Smooth muscle cell (in vitro differentiated cells): Measurements from ENCODE around the gene SSBP3. TPM values are rescaled to one million over a fixed set of nuclear protein-coding genes. Genes with fewer than 3 reads are reported as not detected.
"Not testable (repeated sequence)": the region's sequence is repeated elsewhere in the genome, so short reads cannot be mapped to it uniquely, and the experiment has no call there.

ENCODE experiments used
- DNase-seq: peaks from one replicate; lab custom pipeline; 2025; ENCODE audit not compliant: unreplicated experiment; lab: John Stamatoyannopoulos, UW
- H2AFZ ChIP-seq: fragments of 200-600 bp; sonication (generic); 2 replicates; pipeline ENCODE4 v1.6.0; 2016; ENCODE audit warnings: antibody characterized with exemption, low read depth, mild to moderate bottlenecking
- H3F3A ChIP-seq: fragments of 200-600 bp; sonication (generic); 2 replicates; pipeline ENCODE4 v1.6.0; 2017; ENCODE audit warnings: antibody characterized with exemption, low read depth
- H3K27ac ChIP-seq: fragments of 200-600 bp; sonication (generic); 2 replicates; pipeline ENCODE4 v1.5.1; 2016; ENCODE audit warnings: low read depth, mild to moderate bottlenecking
- H3K27me3 ChIP-seq: fragments of 200-600 bp; sonication (generic); 2 replicates; pipeline ENCODE4 v1.6.1; 2016; ENCODE audit warnings: low read depth, mild to moderate bottlenecking
- H3K36me3 ChIP-seq: fragments of 200-600 bp; sonication (generic); 2 replicates; pipeline ENCODE4 v1.5.1; 2016; ENCODE audit warnings: low read depth
- H3K4me1 ChIP-seq: fragments of 200-600 bp; sonication (generic); 2 replicates; pipeline ENCODE4 v1.5.1; 2016; ENCODE audit warnings: low read depth
- H3K4me2 ChIP-seq: fragments of 200-600 bp; sonication (generic); 2 replicates; pipeline ENCODE4 v1.6.0; 2016; ENCODE audit warnings: mild to moderate bottlenecking
- H3K4me3 ChIP-seq: fragments of 200-600 bp; sonication (generic); 2 replicates; pipeline ENCODE4 v1.5.1; 2016; ENCODE audit warnings: mild to moderate bottlenecking
- H3K79me2 ChIP-seq: fragments of 200-600 bp; sonication (generic); 2 replicates; pipeline ENCODE4 v1.6.0; 2016; ENCODE audit warnings: low read depth, mild to moderate bottlenecking
- H3K9ac ChIP-seq: fragments of 200-600 bp; sonication (generic); 2 replicates; pipeline ENCODE4 v1.6.0; 2016; ENCODE audit warnings: low read depth
- H3K9me3 ChIP-seq: fragments of 200-600 bp; sonication (generic); replicated peaks from 2 replicates; pipeline ENCODE4 v1.5.1; 2016; ENCODE audit warnings: low read depth
- H4K20me1 ChIP-seq: fragments of 200-600 bp; sonication (generic); 2 replicates; pipeline ENCODE4 v1.6.0; 2016; ENCODE audit warnings: low read depth
- WGBS: methylation state at CpG from one replicate; pipeline ENCODE4 v1.1.7; 2016; ENCODE audit warnings: low lambda C conversion rate; 5-methylcytosine and 5-hydroxymethylcytosine counted together
- polyA plus RNA-seq: library from polyadenylated mRNA; unstranded; fragments of >200 nt; fragmentation: Nextera tagmentation; extraction: Ambion mirVana; gene quantifications from 2 replicates; pipeline ENCODE4 v1.2.1, GENCODE V29; 2016
- total RNA-seq: library from RNA; depleted of rRNA; stranded (reverse); fragments of >200 nt; gene quantifications from 2 replicates; pipeline ENCODE4 v1.2.3, GENCODE V29; 2014
- TF ChIP-seq, protein P1 (sequence below): fragments of 200-600 bp; sonication (generic); IDR thresholded peaks from 2 replicates; pipeline ENCODE4 v1.5.1; 2017; ENCODE audit warnings: borderline replicate concordance, mild to moderate bottlenecking, antibody characterized with exemption; ENCODE audit not compliant: insufficient read depth, poor library complexity, severe bottlenecking

The SSBP3 gene
- total and polyA plus RNA-seq, 2 experiments from 2014 or later = 26.5 to 30.1 TPM

DNA sequence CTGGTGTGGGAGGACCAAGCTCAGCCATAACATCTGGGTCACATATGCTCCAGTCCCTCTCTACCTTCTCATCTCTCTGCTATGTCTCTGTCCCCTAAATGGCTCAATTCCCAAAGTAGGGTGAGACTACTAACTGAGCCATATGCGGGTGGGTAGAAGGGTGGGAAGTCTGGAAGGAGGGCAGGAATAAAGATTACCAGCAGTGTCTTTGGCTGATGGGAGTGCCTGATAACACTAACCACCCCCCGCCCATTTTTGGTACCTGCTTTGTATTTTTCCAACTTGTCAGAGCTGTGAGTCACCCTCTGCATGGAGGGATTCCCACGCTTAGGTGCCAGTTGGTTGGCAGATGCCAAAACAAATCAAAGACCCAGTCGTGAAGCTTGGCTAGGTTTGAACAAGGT, 14.9 kb upstream of the SSBP3 start:
- Histone ChIP-seq H3K9ac (no peak overlapping the region), H3K9me3 (no peaks in the 10 kb centered on the region), H3K36me3 (no peaks in the 10 kb centered on the region), H3K4me1 (no peaks in the 10 kb centered on the region), H3K4me2 (no peak overlapping the region), H4K20me1 (no peaks in the 10 kb centered on the region), H3F3A (no peaks in the 10 kb centered on the region), H2AFZ (no peak overlapping the region), H3K27me3 (no peaks in the 10 kb centered on the region), H3K4me3 (no peak overlapping the region), H3K27ac (no peak overlapping the region), H3K79me2 (no peaks in the 10 kb centered on the region)
- DNase-seq = no peak
- TF ChIP-seq, protein P1, sequence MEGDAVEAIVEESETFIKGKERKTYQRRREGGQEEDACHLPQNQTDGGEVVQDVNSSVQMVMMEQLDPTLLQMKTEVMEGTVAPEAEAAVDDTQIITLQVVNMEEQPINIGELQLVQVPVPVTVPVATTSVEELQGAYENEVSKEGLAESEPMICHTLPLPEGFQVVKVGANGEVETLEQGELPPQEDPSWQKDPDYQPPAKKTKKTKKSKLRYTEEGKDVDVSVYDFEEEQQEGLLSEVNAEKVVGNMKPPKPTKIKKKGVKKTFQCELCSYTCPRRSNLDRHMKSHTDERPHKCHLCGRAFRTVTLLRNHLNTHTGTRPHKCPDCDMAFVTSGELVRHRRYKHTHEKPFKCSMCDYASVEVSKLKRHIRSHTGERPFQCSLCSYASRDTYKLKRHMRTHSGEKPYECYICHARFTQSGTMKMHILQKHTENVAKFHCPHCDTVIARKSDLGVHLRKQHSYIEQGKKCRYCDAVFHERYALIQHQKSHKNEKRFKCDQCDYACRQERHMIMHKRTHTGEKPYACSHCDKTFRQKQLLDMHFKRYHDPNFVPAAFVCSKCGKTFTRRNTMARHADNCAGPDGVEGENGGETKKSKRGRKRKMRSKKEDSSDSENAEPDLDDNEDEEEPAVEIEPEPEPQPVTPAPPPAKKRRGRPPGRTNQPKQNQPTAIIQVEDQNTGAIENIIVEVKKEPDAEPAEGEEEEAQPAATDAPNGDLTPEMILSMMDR = no peak
- 64% methylated on average over 4 of the region's 4 CpGs for WGBS

DNA sequence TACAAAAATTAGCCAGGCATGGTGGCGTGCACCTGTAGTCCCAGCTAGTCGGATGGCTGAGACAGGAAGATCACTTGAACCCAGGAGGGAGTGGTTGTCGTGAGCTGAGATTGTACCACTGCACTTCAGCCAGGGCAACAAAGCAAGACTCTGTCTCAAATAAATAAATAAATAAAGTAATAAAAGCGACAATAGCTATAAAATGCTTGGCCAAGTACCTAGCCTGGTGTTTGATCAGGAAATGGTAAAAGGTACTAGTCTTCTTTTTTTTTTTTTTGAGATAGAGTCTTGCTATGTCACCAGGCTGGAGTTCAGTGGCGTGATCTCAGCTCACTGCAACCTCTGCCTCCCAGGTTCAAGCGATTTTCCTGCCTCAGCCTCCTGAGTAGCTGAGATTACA, 12.4 kb upstream of the SSBP3 start:
- H3K36me3 ChIP-seq, DNase-seq, H3K9me3 ChIP-seq, H2AFZ ChIP-seq, H3F3A ChIP-seq, H3K9ac ChIP-seq, H3K27me3 ChIP-seq, H3K4me2 ChIP-seq, H4K20me1 ChIP-seq, H3K4me3 ChIP-seq, H3K4me1 ChIP-seq, H3K79me2 ChIP-seq, H3K27ac ChIP-seq: not testable (repeated sequence)
- 97% methylated on average over 6 of the region's 6 CpGs for WGBS

DNA sequence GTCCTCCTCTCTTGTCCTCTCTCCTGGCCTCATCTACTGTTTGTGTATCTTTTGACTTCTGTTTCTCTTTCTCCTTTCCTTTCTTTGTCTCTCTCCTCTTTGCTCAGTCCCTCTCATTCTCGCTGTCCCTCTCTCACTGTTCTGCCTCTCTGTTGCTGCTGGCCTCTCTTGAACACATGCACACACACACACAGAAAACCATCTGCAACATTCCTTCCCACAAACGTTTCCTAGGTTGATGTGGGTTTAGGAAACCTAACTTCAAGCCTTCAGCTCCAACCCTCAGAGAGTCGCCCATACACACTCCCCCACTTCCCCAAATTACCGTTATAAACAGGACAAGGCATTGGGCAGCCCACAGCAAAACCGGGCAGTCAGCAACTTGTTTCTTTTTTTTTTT, 10.9 kb upstream of the SSBP3 start:
- Histone ChIP-seq H3K9me3 (no peaks in the 10 kb centered on the region), H3K4me3 (no peak overlapping the region), H4K20me1 (no peaks in the 10 kb centered on the region), H3F3A (no peaks in the 10 kb centered on the region), H3K27me3 (no peaks in the 10 kb centered on the region), H3K27ac (no peak overlapping the region), H3K4me2 (no peak overlapping the region), H2AFZ (no peak overlapping the region), H3K79me2 (no peaks in the 10 kb centered on the region), H3K36me3 (no peaks in the 10 kb centered on the region), H3K9ac (no peak overlapping the region), H3K4me1 (no peaks in the 10 kb centered on the region)
- 34% methylated on average over 5 of the region's 5 CpGs for WGBS
- TF ChIP-seq, protein P1 = no peak
- no peak for DNase-seq

DNA sequence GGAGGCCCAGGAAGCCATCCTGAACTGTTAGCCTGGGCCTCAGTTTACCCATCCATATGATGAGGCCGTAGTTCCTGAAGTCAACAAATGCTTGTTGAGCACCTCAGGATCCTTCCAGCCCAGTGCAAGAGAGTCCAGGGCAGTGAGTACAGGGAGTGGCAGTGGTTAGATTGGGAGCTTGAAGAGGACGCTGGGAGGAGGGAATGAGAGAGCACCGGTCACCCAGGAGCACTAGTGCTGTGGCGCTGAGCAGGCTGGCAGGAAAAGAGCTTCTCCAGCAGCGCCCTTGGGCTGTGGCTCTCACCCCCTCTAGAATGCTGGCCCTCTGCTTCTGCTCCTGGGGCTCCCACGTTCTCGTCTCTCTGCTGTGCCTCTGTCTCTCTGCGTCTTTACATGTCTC, 10.2 kb upstream of the SSBP3 start:
- TF ChIP-seq, protein P1 = no peak
- H3K9ac ChIP-seq = no peak overlapping the region
- no peaks in the 10 kb centered on the region for H3K27me3 ChIP-seq
- no peaks in the 10 kb centered on the region for H3F3A ChIP-seq
- no peaks in the 10 kb centered on the region for H3K9me3 ChIP-seq
- no peaks in the 10 kb centered on the region for H3K4me1 ChIP-seq
- H3K4me2 ChIP-seq = no peak overlapping the region
- no peaks in the 10 kb centered on the region for H4K20me1 ChIP-seq
- H2AFZ ChIP-seq = no peak overlapping the region
- H3K27ac ChIP-seq = no peak overlapping the region
- WGBS = 82% methylated on average over 8 of the region's 8 CpGs
- no peak overlapping the region for H3K4me3 ChIP-seq
- H3K36me3 ChIP-seq = no peaks in the 10 kb centered on the region
- no peaks in the 10 kb centered on the region for H3K79me2 ChIP-seq
- DNase-seq = no peak
